Lower leg skin (tissue), 4 donors: ENCODE data around the gene CIAO2A. TPM values are rescaled to one million over a fixed set of nuclear protein-coding genes. Genes with fewer than 3 reads are reported as not detected.
"Not testable (repeated sequence)": the region's sequence is repeated elsewhere in the genome, so short reads cannot be mapped to it uniquely, and the experiment has no call there.

Experiments used
- DNase-seq, 2 donors: peaks; one replicate each; pipeline ENCODE4 v3.0.0-alpha.2; 2019; ENCODE audit warnings: low spot score in 2 of 2
- H3K4me3 ChIP-seq: fragments of 200-600 bp; sonication (generic); 2 replicates; pipeline ENCODE4 v1.5.1; 2017; ENCODE audit warnings: mild to moderate bottlenecking, low read depth; ENCODE audit not compliant: poor library complexity, severe bottlenecking
- POLR2A ChIP-seq, 2 donors: fragments of 450-650 bp; IDR thresholded peaks; one replicate each; pipeline ENCODE4 v1.6.1; 2016 to 2017; ENCODE audit warnings: antibody characterized with exemption in 2 of 2, mild to moderate bottlenecking in 1 of 2, moderate library complexity in 1 of 2
- WGBS, 2 donors: methylation state at CpG; one replicate each; pipeline ENCODE4 v1.1.5; 2018; 5-methylcytosine and 5-hydroxymethylcytosine counted together
- intact Hi-C: fragments of 100-400 bp; cut with DNase I; formaldehyde crosslinking; loops from one replicate; pipeline ENCODE4 v1.15.0; 2023; ENCODE audit warnings: low total_unique reads
- total RNA-seq, 4 donors: library from RNA; depleted of rRNA; stranded (reverse); fragments of >200 nt; gene quantifications; one replicate each; pipeline ENCODE4 v1.1.0, GENCODE V29; 2016
- TF ChIP-seq, protein P1 (sequence below), 3 donors: fragments of 450-650 bp; IDR thresholded peaks; one replicate each; pipeline ENCODE4 v1.5.1; 2016; ENCODE audit warnings: antibody characterized with exemption in 3 of 3, mild to moderate bottlenecking in 3 of 3, moderate library complexity in 2 of 3

The CIAO2A gene
- total RNA-seq, 4 donors from 2014 or later = 18.7 to 36.8 (median 30.7) TPM

DNA sequence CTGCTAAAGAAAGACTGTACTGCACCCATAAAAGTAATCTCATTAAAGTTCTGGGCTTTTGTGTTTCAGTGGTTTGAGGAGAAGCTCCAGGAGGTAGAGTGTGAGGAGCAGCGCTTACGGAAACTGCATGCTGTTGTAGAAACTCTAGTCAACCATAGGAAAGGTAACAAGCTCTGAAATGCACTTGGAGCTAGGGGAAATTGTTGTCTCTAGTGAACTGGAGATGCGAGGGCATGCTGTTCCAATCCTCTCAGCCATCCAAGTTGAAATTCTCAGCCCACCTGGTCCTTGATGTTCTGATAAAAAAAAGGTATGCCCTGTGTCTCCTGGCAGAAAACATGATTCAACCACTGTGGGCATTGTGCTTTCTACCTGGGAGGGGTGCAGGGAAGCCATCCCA lies 36.5 kb upstream of the CIAO2A start:
- no peak for DNase-seq
- intact Hi-C loops = no loop called here
- 91 to 96% methylated on average over 3 of the region's 3 CpGs for WGBS, 2 donors
- H3K4me3 ChIP-seq = no peak overlapping the region
- no peak for TF ChIP-seq POLR2A (IDR thresholded peaks at IDR 0.05)
- TF ChIP-seq, protein P1, sequence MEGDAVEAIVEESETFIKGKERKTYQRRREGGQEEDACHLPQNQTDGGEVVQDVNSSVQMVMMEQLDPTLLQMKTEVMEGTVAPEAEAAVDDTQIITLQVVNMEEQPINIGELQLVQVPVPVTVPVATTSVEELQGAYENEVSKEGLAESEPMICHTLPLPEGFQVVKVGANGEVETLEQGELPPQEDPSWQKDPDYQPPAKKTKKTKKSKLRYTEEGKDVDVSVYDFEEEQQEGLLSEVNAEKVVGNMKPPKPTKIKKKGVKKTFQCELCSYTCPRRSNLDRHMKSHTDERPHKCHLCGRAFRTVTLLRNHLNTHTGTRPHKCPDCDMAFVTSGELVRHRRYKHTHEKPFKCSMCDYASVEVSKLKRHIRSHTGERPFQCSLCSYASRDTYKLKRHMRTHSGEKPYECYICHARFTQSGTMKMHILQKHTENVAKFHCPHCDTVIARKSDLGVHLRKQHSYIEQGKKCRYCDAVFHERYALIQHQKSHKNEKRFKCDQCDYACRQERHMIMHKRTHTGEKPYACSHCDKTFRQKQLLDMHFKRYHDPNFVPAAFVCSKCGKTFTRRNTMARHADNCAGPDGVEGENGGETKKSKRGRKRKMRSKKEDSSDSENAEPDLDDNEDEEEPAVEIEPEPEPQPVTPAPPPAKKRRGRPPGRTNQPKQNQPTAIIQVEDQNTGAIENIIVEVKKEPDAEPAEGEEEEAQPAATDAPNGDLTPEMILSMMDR (IDR thresholded peaks at IDR 0.05) = no peak

DNA sequence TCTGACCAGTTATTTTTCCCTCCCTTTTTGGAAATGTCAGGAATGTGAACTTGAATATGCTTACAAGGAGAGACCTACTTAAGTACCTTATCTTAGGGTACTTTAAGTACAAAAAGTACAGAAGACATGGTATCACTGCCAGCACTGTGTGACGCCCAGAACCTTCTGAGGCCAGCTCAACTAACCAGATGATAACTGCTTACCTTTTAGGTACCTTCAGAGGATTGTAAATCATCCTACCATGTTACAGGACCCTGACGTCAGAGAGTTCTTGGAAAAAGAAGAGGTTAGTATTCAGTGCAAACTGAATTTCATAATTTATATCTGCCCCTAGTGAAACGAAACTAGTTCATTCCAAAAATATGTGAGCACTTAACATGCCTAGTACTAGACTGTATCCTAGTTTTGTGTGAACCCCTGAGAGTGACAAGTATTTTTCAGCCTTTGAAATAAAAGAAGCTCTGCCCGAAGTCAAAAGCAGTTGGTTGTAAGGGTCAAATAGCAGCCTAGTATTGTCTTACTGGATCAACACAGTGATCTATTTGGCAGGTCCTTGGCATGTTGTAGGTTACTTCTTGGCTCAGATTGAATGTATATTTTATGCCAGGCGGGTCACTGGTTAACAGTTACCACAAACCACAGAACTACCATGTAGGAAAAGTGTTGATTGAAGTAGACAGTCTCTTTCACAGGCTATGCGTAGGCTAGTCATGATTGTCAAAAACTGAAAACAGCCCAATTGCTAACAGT lies 34.1 kb upstream of the CIAO2A start:
- no peak for DNase-seq
- TF ChIP-seq, protein P1 (IDR thresholded peaks at IDR 0.05) = no peak
- no peak for TF ChIP-seq POLR2A (IDR thresholded peaks at IDR 0.05)
- WGBS, 2 donors = 77 to 80% methylated on average over 6 of the region's 6 CpGs
- intact Hi-C loops = no loop called here
- H3K4me3 ChIP-seq = no peak overlapping the region

- DNase-seq = no peak
- H3K4me3 ChIP-seq = no peak overlapping the region
- intact Hi-C loops = no loop called here
- 58 to 60% methylated on average over 3 of the region's 3 CpGs for WGBS, 2 donors
- no peak for TF ChIP-seq POLR2A (IDR thresholded peaks at IDR 0.05)
- TF ChIP-seq, protein P1 (IDR thresholded peaks at IDR 0.05) = no peak
Observed at GRCh38 chr15:64125978-64126377, 32.3 kb upstream of the CIAO2A start.

GRCh38 chr15:64122936-64123351 lies 29.3 kb upstream of the CIAO2A start:
- no peak overlapping the region for H3K4me3 ChIP-seq
- 75 to 90% methylated on average over 3 of the region's 3 CpGs for WGBS, 2 donors
- no peak for DNase-seq
- intact Hi-C loops = no loop called here
- TF ChIP-seq, protein P1 (IDR thresholded peaks at IDR 0.05) = no peak
- no peak for TF ChIP-seq POLR2A (IDR thresholded peaks at IDR 0.05)

DNA sequence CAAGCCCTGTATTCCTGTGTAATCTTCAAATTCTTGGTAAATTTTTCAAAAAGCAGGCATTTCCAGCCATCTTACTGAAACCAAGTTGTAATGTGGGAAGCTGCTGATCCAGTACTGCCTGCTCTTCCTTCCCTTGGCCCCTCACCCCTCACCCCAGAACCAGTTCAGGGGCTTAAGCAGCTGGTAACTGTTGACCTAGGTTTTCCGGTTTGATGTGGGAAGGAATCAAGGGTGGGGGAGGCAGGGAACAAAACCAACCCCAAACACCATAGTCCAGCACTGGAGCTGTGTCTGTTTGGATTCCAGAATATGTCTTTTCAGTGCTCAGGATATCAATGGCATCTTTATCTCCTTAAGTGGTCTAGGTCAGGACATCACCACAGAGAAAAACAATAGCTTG lies 28.8 kb upstream of the CIAO2A start:
- intact Hi-C loops = no loop called here
- WGBS, 2 donors = 77 to 84% methylated on average over 1 of the region's 1 CpG
- no peak for TF ChIP-seq POLR2A (IDR thresholded peaks at IDR 0.05)
- TF ChIP-seq, protein P1 (IDR thresholded peaks at IDR 0.05) = no peak
- DNase-seq = no peak
- no peak overlapping the region for H3K4me3 ChIP-seq

DNA sequence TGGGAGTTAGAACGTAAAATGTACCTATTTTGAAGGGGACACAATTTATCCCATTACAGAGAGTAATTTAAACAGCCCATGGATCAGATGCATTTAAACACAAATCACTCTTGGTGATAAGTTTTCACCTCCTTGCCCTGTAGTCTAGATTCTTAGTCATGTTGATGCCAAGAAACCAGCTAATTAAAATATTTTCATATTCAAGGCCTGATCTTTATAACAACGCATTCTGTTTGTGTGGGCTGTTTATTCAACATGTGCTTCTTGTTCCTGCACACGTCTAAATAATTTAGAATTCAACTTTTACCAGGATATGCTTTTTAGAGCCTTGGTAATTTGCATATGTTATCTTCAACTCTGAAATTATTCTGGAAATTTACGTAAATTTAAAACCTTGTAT lies 28.0 kb upstream of the CIAO2A start:
- DNase-seq = no peak
- TF ChIP-seq POLR2A (IDR thresholded peaks at IDR 0.05) = no peak
- TF ChIP-seq, protein P1 (IDR thresholded peaks at IDR 0.05) = no peak
- H3K4me3 ChIP-seq = no peak overlapping the region
- 79 to 86% methylated on average over 4 of the region's 4 CpGs for WGBS, 2 donors
- intact Hi-C loops = no loop called here

- 90 to 100% methylated on average over 2 of the region's 2 CpGs for WGBS, 2 donors
Observed at GRCh38 chr15:64120322-64120721, 26.7 kb upstream of the CIAO2A start.

More at GRCh38 chr15:64120322-64120721, 26.7 kb upstream of the CIAO2A start:
- DNase-seq, intact Hi-C loops, H3K4me3 ChIP-seq: not testable (repeated sequence)
